AG10803 (cell line): ENCODE data around the gene RAI14.

Experiments used
- DNase-seq: peaks from one replicate; pipeline ENCODE4 v3.0.0; 2010; ENCODE audit warnings: low read depth
- H3K4me3 ChIP-seq: 2 replicates; pipeline ENCODE4 v1.5.1; 2011; ENCODE audit warnings: mild to moderate bottlenecking, low read length, control low read depth
- TF ChIP-seq, protein P1 (sequence below): conservative IDR thresholded peaks from 2 replicates; pipeline ENCODE4 v1.5.1; 2011; ENCODE audit warnings: mild to moderate bottlenecking, low read length, control low read depth, inconsistent platforms

RAI14 gene

DNA sequence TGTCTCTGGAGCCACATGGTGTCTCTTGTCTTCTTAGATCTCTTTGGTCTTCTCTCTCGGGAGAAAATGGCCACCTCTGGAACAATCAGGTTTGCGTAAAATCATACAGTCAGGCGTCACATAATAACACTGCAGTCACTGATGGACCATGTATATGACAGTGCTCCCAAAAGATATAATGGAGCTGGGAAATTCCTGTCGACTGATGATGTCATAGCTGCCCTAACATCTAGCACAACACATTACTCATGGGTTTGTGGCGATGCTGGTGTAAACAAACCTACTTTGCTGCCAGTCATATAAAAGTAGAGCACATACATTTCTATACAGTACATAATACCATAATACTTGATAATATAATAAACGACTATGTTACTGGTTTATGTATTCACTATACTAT, 30.1 kb upstream of the RAI14 start:
- H3K4me3 ChIP-seq, result no peak overlapping the region
- DNase-seq, result peak; percentile 57
- TF ChIP-seq, protein P1, sequence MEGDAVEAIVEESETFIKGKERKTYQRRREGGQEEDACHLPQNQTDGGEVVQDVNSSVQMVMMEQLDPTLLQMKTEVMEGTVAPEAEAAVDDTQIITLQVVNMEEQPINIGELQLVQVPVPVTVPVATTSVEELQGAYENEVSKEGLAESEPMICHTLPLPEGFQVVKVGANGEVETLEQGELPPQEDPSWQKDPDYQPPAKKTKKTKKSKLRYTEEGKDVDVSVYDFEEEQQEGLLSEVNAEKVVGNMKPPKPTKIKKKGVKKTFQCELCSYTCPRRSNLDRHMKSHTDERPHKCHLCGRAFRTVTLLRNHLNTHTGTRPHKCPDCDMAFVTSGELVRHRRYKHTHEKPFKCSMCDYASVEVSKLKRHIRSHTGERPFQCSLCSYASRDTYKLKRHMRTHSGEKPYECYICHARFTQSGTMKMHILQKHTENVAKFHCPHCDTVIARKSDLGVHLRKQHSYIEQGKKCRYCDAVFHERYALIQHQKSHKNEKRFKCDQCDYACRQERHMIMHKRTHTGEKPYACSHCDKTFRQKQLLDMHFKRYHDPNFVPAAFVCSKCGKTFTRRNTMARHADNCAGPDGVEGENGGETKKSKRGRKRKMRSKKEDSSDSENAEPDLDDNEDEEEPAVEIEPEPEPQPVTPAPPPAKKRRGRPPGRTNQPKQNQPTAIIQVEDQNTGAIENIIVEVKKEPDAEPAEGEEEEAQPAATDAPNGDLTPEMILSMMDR, result no peak

DNA sequence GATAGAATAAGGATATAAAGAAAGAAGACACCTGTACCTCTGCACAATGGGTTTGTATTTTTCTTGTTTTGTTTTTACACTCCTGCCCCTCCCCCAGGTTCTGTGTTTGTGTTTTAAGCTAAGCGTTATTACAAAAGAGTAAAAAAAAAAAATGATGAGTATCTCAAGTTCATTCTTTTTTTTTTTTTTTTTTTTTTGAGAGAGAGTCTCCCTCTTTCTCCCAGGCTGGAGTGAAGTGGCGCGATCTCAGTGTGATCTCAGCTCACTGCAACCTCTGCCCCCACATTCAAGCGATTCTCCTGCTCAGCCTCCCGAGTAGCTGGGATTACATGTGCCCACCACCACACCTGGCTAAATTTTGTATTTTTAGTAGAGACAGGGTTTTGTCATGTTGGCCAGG, 29.4 kb upstream of the RAI14 start:
- H3K4me3 ChIP-seq, result no peak overlapping the region
- TF ChIP-seq, protein P1, result no peak
- DNase-seq, result no peak

DNA sequence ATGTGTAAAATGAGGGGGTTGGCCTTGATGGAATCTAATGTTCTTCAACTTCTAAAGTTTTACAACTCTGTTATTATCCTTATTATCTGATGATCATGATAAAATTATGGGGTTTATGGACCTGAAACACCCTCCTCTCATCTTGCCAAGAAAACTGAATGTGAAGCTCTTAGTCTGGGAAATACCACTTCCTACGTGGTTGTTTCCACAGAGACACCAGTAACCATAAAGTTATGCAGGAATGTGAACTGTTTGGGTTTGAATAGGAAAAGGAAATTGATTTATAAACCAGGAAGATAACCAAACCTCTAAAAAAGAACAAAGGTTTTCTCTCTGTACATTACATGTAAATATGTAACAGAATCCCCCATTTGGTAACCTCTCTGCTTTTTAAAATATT, 28.3 kb upstream of the RAI14 start:
- TF ChIP-seq, protein P1, result no peak
- peak; percentile 90 for DNase-seq
- no peak overlapping the region for H3K4me3 ChIP-seq

DNA sequence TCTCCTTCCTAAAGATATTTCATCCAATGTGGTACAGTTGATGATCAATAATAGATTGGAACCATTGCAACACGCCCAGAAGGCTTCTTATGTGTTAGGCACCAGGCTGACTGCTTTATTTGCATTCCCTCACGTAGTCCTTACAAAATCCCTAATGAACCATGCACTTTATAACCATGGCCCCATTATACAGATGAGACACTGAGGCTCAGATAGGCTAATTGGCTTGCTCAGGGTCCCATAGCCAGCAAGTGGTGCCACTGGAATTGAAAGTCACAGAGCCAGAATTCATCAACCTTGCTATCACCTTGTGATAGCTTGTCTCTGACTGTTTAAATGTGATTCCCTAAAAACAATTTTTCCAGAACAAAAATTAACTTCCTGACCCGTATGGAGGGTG, 27.8 kb upstream of the RAI14 start:
- H3K4me3 ChIP-seq, result no peak overlapping the region
- no peak for DNase-seq
- TF ChIP-seq, protein P1, result no peak

DNA sequence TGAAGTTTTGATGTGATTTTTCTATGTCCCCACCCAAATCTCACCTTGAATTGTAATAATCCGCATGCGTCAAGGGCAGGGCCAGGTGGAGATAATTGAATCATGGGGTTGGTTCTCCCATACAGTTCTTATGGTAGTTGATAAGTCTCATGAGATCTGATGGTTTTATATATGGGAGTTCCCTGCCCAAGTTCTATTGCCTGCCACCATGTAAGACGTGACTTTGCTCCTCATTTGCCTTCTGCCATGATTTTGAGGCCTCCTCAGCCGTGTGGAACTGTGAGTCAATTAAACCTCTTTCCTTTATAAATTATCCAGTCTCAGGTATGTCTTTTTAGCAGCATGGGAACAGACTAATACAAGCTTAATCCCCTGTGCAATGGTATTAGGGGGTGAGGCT, 25.5 kb upstream of the RAI14 start:
- H3K4me3 ChIP-seq, result no peak overlapping the region
- TF ChIP-seq, protein P1, result no peak
- no peak for DNase-seq

DNA sequence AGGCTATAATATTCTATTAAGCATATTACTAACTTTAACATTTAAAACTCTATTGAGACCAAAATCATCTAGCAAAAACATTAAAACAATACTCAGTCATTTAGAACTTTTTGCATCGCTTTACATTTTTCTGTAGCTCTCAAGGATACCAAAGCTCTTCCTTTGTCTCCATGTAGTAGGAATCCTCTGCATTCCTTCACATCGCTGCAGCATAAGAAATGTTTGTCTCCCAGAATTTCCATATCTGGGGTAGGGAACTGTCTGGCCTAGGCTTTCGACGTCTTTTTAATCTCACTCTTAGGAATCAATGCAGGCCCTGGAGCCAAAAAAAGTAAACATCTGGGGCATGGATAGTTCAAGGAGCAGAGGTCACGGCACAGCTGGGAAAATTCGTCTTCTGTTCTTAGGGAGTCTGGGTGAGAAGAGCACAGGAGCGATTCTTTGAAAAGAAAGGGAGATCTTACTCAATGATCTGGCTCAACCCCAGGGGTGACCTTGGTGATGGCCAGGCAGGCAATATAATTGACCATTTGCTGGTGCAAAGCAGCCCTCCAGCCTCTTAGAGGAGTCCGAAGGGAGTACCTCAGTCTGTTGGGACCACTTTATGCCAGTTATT, 23.2 kb upstream of the RAI14 start:
- no peak for DNase-seq
- H3K4me3 ChIP-seq, result no peak overlapping the region
- TF ChIP-seq, protein P1, result no peak

DNA sequence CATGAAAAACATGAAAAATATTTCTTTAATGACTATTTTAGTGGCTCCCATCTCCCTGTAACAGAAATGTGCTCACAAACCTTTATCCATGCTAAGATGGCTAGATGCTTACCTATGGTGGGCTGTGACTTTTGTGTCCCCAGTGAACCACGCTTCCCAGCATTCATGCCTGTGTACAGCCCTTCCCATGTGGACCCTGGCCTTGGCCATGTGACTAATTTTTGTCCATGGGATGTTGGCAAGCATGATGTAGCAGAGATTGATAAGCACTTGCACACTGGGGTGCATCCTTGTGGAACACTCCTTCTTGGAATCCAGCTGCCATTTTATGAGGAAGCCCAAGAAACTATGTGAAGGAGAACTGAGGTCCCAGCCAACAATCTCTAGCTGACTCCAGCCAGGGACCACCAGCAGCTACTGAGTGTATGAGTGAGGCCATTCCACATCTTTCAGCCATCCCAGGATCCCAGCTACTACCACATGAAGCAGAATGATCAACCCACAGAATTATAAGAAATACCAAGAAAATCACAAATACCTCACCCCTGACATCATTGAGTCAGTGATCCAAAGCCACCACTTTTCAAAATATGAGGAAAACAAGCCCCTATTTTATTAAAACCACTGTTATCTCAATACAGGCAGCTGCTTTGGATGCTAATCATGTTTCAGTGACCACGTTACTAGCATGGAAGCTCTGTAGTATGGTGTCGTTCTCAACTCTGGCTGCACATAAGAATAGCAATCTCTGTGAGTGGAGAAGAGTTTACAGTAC, 16.1 kb upstream of the RAI14 start:
- no peak overlapping the region for H3K4me3 ChIP-seq
- TF ChIP-seq, protein P1, result no peak
- peak; percentile 88 for DNase-seq
